ENCODE measurements around the gene GZF1.

Gene GZF1

DNA sequence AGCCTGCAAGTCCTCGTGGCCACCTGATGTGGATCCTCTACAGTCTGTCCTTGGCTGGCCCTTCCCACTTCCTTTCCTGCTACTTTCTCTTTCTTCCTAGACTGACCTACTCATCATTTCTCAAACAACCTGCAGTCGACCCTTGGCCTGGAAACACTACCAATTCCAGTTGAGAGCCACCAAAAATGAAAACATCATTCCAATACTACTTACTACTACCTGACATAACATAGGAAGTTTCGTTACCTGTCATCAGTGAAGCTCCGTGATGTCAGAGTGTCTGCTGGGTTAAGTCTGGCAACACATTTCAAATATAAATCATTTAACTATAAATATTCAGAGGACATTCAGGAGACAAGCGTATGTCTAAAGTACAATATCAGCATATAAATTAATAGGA lies 13.8 kb downstream of the GZF1 start:
- Mint-ChIP-seq H3K4me1 (peaks cover 3% of the 10 kb centered on the region), H3K36me3 (peaks cover 19% of the 10 kb centered on the region)

DNA sequence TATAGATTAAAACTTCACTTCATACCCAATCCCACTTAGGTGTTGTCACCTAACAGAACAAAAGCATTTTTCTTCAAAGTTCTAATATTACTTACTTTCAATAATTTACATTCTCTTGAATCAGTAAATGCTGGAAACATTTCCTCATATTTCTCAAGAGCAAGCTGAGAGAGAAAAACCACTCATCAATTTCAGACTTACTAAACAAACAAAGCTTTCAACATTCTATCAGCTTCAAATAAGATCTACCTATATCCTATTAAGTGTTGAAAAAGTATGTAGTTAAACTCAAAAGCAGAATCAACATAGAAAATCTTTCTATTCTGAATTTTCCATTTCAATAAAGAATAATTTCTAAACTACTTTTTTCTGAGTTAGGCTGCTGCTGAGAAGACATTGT lies 17.8 kb downstream of the GZF1 start:
- H3K27me3 Mint-ChIP-seq: no peaks in the 10 kb centered on the region
- H3K27ac Mint-ChIP-seq: no peak overlapping the region
- H3K36me3 Mint-ChIP-seq: peaks cover 22% of the 10 kb centered on the region
- H3K4me1 Mint-ChIP-seq: peaks cover 3% of the 10 kb centered on the region
- no peaks in the 10 kb centered on the region for H3K9me3 Mint-ChIP-seq
- no peak overlapping the region for H3K4me3 Mint-ChIP-seq

More for the DNA sequence above, 13.8 kb downstream of the GZF1 start:
- H3K4me3 Mint-ChIP-seq: no peak overlapping the region
- H3K9me3 Mint-ChIP-seq: no peaks in the 10 kb centered on the region
- no peaks in the 10 kb centered on the region for H3K27me3 Mint-ChIP-seq
- H3K27ac Mint-ChIP-seq: peak overlapping the region; percentile 91

DNA sequence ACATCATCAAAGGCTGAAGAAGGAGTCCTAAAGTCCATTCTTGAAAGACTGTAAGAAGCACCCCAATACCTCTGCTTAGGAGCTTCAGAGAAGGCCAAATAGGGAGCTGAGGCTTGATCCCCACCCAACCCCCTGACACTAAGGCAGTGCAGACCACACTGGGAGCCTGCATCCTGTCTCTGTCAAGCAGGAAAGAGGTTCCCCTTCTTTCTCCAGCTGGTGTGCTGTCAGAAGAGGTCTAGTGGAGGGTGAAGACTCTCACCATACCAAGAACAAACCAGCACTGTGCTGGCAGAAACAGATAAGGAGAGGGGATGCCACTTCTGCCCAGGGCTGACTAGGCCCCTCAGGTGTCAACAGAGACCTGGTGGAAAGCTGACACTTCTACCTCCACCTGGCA lies 19.9 kb downstream of the GZF1 start:
- peaks cover 8% of the 10 kb centered on the region for H3K4me1 Mint-ChIP-seq

DNA sequence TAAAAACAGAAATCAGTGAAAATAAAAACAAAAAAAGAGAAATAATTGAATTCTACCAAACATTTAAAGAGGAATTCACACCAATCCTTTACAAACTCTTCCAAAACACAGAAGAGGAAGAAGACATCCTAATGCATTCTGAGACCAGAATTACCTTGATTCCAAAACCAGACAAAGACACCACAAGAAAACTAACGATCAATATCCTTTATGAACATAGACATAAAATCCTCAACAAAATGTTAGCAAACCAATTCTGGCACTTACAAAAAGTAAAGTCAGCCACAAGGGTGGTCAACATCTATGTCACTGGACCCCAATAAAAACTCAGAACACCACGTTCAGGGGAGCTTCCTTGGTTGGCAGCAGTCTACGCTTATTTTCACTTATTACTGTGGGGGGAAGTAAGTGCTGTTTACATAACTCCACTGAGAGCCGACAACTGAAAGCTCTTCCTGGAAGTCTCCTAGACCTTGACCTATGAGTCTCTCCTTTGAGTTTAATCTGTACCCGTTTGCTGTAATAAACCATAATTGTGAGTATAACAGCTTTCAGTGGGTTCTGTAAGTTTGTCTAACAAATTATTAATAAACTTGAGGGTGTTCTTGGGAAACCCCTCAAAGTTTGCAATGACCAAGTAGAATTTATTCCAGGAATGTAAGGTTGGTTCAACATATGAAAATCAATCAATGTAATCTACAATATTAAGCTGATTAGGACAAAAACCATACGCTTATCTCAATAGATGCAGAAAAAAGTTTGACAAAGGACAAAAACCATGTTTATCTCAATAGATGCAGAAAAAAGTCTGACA lies 24.5 kb downstream of the GZF1 start:
- H3K4me3 Mint-ChIP-seq: no peak overlapping the region
- peaks cover 21% of the 10 kb centered on the region for H3K36me3 Mint-ChIP-seq
- peaks cover 8% of the 10 kb centered on the region for H3K4me1 Mint-ChIP-seq
- H3K9me3 Mint-ChIP-seq: no peaks in the 10 kb centered on the region
- peak overlapping the region; percentile 87 for H3K27ac Mint-ChIP-seq
- H3K27me3 Mint-ChIP-seq: no peaks in the 10 kb centered on the region

More for the DNA sequence above, 19.9 kb downstream of the GZF1 start:
- Mint-ChIP-seq H3K27ac (no peak overlapping the region), H3K4me3 (no peak overlapping the region), H3K36me3 (peaks cover 23% of the 10 kb centered on the region), H3K27me3 (no peaks in the 10 kb centered on the region), H3K9me3 (no peaks in the 10 kb centered on the region)

DNA sequence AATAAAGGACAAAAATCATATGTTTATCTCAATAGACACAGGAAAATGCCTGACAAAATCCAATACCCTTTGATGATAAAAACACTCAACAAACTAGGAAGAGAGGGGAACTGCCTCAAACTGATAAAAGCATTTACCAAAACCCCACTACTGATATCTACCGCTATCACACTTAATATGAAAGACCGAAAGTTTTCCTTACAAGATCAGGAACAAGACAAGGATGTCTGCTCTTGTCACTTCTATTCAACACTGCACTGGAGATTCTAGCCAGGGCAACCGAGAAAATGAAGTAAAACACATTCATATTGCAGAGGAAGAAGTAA lies 25.1 kb downstream of the GZF1 start:
- Mint-ChIP-seq H3K4me1 (peaks cover 8% of the 10 kb centered on the region), H3K27ac (peak overlapping the region; percentile 6), H3K36me3 (peaks cover 21% of the 10 kb centered on the region), H3K4me3 (no peak overlapping the region), H3K27me3 (no peaks in the 10 kb centered on the region), H3K9me3 (no peaks in the 10 kb centered on the region)

DNA sequence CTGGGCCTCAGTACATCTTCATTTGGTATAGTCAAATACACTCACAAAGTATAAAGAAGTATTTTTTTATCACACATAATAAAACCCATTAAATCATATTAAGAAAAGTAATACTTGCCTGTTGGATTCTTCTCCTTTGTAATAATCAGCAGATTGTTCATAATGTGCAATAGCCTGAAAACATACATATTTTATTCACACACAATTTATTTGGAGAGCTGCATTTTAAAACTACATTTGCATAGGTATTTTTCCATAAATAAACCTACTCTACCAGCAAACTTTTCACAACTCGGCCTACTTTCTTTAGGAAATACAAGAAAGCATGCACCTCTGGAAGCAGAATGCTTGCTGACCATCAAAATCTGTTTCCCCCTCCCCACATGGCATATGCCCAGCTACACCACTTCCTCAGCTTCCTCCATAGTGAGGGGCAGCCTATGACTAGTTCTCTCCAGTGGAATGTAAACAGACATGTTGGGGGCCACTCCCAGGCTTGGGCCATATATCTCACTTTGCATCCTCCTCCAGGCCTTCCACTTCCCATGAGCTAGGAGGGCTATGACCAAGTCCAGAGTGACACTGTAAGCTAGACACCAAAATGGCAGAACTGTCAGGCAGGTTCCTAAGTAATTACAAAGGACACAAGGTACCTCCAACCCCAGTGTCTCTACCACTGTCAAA lies 28.3 kb downstream of the GZF1 start:
- H3K9me3 Mint-ChIP-seq: no peaks in the 10 kb centered on the region
- no peak overlapping the region for H3K4me3 Mint-ChIP-seq
- H3K27me3 Mint-ChIP-seq: no peaks in the 10 kb centered on the region
- peaks cover 4% of the 10 kb centered on the region for H3K4me1 Mint-ChIP-seq
- H3K27ac Mint-ChIP-seq: no peak overlapping the region
- peaks cover 20% of the 10 kb centered on the region for H3K36me3 Mint-ChIP-seq

DNA sequence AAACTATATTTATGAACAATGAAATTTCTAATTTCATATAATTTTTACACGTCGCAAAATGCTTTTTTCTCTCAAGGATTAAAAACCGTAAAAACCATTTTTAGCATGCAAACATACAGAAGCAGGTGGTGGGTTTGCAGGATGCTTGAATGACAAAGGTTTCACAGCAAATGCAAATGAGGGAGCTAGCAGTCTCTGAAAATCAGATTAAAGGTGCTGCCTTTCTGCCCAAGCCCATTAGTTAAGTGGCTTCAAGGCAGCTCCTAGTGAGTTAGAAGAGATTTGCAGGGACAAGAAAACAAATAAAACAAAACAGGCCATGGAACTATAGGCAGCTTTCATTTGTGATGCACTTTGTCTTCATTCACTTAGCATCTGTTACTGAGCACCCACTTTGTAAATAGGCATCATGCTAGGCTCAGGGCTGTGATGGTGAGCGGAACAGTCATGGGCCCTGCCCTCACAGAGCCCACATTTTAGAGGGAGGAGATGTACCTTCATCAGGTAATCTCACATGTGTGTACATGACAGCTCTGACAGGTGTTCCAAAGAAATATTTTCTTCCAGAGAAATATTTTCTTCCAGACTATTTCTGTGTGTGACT lies 29.8 kb downstream of the GZF1 start:
- Mint-ChIP-seq H3K27ac (no peak overlapping the region), H3K4me1 (peaks cover under 1% of the 10 kb centered on the region), H3K27me3 (no peaks in the 10 kb centered on the region), H3K9me3 (no peaks in the 10 kb centered on the region), H3K36me3 (peaks cover 12% of the 10 kb centered on the region), H3K4me3 (no peak overlapping the region)

DNA sequence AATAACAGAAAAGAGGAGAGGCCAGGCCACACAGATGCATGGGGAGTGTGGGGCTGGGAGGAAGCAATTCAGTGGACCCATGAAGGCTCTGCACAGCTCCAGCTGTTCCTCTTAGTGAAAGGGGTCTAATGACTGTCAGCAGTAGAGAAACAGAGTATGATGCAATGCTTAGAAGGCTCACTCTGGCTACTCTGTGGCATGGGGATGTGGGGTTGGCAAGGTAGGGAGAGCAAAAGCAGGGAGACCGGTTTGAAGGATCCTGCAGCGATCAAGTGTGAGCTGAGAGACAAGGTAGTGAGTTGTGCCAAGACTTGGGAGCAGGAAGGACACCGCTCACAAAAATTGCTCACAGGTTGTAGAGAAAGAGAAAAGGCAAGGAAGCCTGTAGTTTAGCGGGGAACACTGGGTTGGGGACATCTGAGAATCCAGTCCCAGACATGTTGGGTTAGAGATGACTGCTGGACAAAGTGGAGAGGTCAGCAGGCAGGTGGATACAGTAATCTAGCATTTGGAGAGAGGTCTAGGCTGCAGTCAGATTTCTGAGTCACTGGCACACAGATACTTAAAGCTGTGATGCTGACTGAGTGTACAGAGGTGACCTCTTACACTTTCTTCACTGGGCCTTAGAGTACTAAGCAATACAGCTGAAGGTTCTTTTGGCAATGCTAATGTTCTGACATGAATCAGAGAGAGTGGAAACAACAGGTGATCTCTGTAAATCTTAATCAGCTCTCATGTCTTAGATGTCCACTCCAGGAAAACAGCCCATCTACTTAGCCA lies 32.2 kb downstream of the GZF1 start:
- Mint-ChIP-seq H3K4me3 (no peak overlapping the region), H3K9me3 (no peaks in the 10 kb centered on the region), H3K36me3 (peaks cover 9% of the 10 kb centered on the region), H3K4me1 (peaks cover 13% of the 10 kb centered on the region), H3K27me3 (no peaks in the 10 kb centered on the region), H3K27ac (no peak overlapping the region)

DNA sequence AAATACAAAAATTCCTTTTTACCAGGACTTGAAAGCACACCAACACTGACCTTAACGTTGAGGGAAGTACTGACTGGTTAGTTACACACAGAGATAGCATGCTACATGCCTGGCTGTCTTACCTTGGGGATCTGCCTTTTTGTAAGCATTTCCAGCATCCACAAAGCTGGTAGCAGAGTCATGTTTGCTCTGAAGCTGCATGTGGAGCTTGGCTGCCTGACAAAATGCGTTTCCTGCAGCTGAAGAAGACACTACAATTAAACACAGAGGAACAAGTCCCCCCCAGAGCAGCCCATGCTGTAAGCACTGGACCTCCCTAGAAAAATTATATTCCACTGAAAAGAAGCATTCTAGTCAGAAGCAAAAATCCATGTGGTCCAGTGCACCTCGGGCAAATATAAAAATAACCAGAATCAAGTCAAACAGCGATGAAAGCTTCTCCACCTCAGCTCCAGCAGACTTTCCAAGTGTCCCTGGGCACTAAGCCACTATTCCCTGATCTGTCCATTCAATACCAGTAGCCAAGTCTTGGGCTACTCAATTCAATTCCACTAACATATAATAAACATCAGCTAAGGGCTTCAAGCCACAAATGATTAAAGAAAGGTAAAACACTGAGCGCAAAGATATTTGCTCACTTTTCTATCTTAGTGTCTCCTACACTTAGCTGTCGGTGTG lies 35.1 kb downstream of the GZF1 start:
- Mint-ChIP-seq H3K27ac (no peak overlapping the region), H3K4me3 (no peak overlapping the region), H3K9me3 (no peaks in the 10 kb centered on the region), H3K27me3 (no peaks in the 10 kb centered on the region), H3K36me3 (peaks cover 11% of the 10 kb centered on the region), H3K4me1 (peaks cover 23% of the 10 kb centered on the region)

DNA sequence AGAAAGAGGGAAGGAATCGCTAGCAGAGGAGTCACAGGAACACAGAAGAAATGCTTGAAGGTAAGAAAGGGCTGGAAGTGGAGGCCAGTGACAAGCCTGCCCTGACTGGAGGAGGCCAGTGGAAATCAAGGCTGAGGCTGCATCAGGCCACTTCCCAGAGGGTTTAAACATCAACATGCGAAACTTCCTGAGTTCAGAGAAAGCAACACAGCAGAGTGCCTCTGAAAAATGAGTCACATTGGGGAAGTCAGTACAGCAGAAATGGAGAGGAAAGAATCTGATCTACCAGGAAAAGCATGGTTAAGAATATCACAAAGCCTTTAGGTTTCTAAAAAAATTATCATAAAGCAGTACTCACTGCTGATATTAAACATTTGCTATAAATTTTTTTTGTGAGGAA lies 36.0 kb downstream of the GZF1 start:
- H3K36me3 Mint-ChIP-seq: peaks cover 11% of the 10 kb centered on the region
- H3K27me3 Mint-ChIP-seq: no peaks in the 10 kb centered on the region
- peaks cover 23% of the 10 kb centered on the region for H3K4me1 Mint-ChIP-seq
- no peaks in the 10 kb centered on the region for H3K9me3 Mint-ChIP-seq
- H3K4me3 Mint-ChIP-seq: no peak overlapping the region
- peak overlapping the region; percentile 61 for H3K27ac Mint-ChIP-seq

DNA sequence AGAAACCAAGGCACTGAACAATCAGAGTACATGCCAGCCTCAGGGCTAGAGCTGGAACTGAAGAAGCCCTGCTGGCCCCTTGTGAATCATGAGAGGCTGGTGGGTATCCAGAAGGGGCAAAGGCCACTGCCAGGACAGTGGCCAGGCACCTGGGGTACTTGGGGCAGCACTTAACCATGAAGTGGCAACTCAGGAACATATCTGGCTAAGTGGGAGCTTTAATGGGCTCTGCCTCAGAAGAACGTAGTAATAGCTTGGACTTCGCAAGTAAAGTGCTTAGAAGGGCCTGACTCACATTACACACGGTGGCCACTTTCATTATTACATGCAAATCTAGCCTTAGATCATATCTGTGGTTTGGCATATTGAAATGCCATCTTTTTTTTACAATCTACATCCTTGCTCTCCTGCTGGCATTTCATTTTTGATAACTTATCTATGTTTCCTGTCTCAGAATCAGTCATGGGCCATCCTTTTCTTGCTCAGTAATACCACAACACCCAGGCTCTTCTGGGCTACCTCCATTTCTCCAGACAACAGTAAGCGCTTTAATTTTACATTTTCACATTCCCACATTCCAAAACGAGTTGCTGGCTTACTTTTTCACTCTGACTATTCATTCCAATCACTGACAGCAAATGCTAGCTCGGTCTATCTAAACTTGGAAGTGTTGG lies 37.7 kb downstream of the GZF1 start:
- Mint-ChIP-seq H3K36me3 (peaks cover 5% of the 10 kb centered on the region), H3K27me3 (no peaks in the 10 kb centered on the region), H3K27ac (peak overlapping the region; percentile 80), H3K4me1 (peaks cover 27% of the 10 kb centered on the region), H3K9me3 (no peaks in the 10 kb centered on the region), H3K4me3 (no peak overlapping the region)

DNA sequence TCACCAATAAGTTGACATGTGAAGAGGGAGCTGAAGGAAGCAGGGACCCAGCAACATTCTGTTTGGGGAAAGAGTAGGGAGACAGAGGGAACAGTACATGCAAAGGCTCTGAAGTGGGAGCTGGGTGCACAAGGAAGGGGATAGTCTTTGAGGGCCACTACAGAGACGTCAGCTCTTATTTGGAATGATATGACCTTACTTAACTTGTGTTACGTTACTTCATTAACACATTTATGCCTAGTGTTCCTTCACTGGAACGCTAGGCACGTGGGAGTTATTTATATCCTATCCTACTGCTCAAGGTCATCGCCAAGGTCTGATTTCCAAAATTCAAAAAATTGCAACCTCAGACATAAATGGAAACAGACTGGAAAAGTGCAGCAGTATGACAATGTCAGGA lies 39.1 kb downstream of the GZF1 start:
- Mint-ChIP-seq H3K36me3 (peaks cover 5% of the 10 kb centered on the region), H3K4me1 (peaks cover 33% of the 10 kb centered on the region), H3K27me3 (no peaks in the 10 kb centered on the region), H3K4me3 (no peak overlapping the region), H3K27ac (no peak overlapping the region), H3K9me3 (no peaks in the 10 kb centered on the region)

DNA sequence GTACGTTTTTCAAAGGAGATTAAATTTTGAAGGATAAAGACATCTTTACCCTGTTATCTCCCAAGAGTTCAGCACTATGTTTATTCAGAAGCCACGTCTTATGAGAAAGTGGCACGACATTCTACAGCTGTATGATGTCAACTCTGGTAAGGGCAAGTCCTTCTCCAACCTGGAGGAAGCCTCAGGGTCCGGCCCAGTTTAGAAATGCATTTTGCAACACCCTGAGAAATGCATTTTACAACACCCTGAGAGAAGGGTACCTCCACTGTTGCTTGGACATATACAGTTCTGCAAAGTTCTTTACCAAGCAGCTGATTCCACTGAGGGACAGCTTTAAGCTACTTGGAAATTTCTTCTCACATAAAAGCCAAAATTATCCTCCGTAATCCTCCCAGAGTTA lies 41.8 kb downstream of the GZF1 start:
- no peak overlapping the region for H3K4me3 Mint-ChIP-seq
- H3K4me1 Mint-ChIP-seq: peaks cover 46% of the 10 kb centered on the region
- no peaks in the 10 kb centered on the region for H3K9me3 Mint-ChIP-seq
- no peaks in the 10 kb centered on the region for H3K27me3 Mint-ChIP-seq
- H3K36me3 Mint-ChIP-seq: peaks cover 2% of the 10 kb centered on the region
- no peak overlapping the region for H3K27ac Mint-ChIP-seq

DNA sequence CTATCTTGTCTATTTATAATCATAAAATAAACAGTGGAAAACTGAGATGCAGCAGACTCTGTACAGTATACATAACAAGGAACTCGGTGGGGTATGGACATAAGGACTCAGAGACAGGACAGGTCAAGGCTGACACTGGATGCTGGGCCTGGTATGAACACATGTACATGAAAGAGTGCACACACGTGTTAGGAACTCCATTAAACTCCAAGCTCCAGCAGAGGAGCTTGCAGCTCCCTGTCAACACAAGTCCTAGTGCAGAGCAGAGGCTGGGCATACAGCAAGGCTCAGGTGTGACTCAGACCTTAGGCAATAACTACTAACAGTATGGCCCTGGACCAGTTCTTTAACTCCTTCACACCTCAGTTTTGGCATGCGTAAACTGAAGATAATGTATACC lies 42.2 kb downstream of the GZF1 start:
- peaks cover 2% of the 10 kb centered on the region for H3K36me3 Mint-ChIP-seq
- no peak overlapping the region for H3K27ac Mint-ChIP-seq
- H3K4me1 Mint-ChIP-seq: peaks cover 45% of the 10 kb centered on the region
- H3K4me3 Mint-ChIP-seq: no peak overlapping the region
- no peaks in the 10 kb centered on the region for H3K9me3 Mint-ChIP-seq
- H3K27me3 Mint-ChIP-seq: no peaks in the 10 kb centered on the region

DNA sequence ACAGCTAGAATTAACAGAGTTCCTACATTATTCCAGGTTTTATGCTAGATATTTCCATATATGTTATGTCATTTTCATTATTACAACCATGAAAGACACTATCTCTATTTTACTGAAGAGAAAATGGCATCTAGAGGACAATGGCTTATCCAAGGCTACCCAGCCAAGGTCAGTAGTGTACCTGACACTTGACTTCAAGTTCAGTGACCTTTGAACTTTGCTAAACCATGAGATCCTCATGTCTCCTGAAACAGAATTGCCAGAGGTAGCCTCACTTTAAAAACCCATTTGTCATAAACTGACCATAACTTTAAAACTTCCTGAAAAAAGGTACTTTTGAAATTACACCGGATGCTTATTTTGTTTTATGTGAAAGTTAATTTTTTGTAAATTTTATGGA lies 44.9 kb downstream of the GZF1 start:
- no peak overlapping the region for H3K4me3 Mint-ChIP-seq
- peaks cover 3% of the 10 kb centered on the region for H3K36me3 Mint-ChIP-seq
- no peaks in the 10 kb centered on the region for H3K27me3 Mint-ChIP-seq
- H3K4me1 Mint-ChIP-seq: peaks cover 61% of the 10 kb centered on the region
- H3K27ac Mint-ChIP-seq: no peak overlapping the region
- no peaks in the 10 kb centered on the region for H3K9me3 Mint-ChIP-seq

All from activated naive CD4-positive, alpha-beta T cell treated with anti-CD3 and anti-CD28 coated beads, Interleukin-2, amount 50 U/mL, for 24 hours (primary cell).